Measurements from ENCODE around the gene LHFPL6. TPM values are rescaled to one million over a fixed set of nuclear protein-coding genes. Genes with fewer than 3 reads are reported as not detected.

The LHFPL6 gene
- total and polyA plus RNA-seq, 10 of the 15 experiments (the other 5 are each of a cell fraction or from before 2014, with no cell fraction given) = 0.11 to 4.6 (median 0.41) TPM

- H2AFZ ChIP-seq (ENCODE audit: control insufficient read depth, low read depth, low read length) = no peak overlapping the region
- FAIRE-seq (no peak), ATAC-seq (no peak), DNase-seq (ENCODE audit: low read depth, low spot score) (no peak)
- no peak overlapping the region for H3K27ac ChIP-seq (ENCODE audit: control insufficient read depth, insufficient read depth)
- CTCF ChIA-PET = interaction anchor here (0.7 kb wide), 1 partner anchor 20 kb away, joined by 3 read pairs; no protein-coding TSS in a partner anchor
- no peak overlapping the region for H3K4me2 ChIP-seq (ENCODE audit: control insufficient read depth, insufficient read depth)
- no peaks in the 10 kb centered on the region for H3K4me1 ChIP-seq (ENCODE audit: control insufficient read depth, insufficient read depth, low read length)
- TF ChIP-seq ZBED1 (IDR thresholded peaks at IDR 0.05; ENCODE audit: borderline replicate concordance) (no peak), STAT3 (IDR thresholded peaks at IDR 0.05; ENCODE audit: low read depth, low read length) (no peak), POU2F2 (IDR thresholded peaks at IDR 0.05; ENCODE audit: borderline replicate concordance, low read depth, low read length) (no peak), NFIC (IDR thresholded peaks at IDR 0.05; ENCODE audit: low read depth, low read length) (no peak)
- no peak overlapping the region for H3K4me3 ChIP-seq
- no peaks in the 10 kb centered on the region for H3K36me3 ChIP-seq (ENCODE audit: control insufficient read depth in 2 of 2, insufficient read depth in 2 of 2, low read length in 1 of 2)
- intact Hi-C loops (cut with micrococcal nuclease; ENCODE audit: unreplicated experiment) = no loop called here
- no peaks in the 10 kb centered on the region for H3K79me2 ChIP-seq (ENCODE audit: control insufficient read depth, insufficient read depth, low read length)
- in situ Hi-C loops (cut with MboI) = no loop called here
- SMC1A ChIA-PET (ENCODE audit: uncharacterized antibody, unreplicated experiment) = interaction anchor here (0.7 to 2.1 kb wide), 7 partner anchors 9 to 72 kb away, joined by 3 to 5 read pairs (median 3); no protein-coding TSS in a partner anchor
- H3K9me3 ChIP-seq (replicated peaks; ENCODE audit: control insufficient read depth, insufficient read depth, low read length) = no peaks in the 10 kb centered on the region
- no peaks in the 10 kb centered on the region for H4K20me1 ChIP-seq (ENCODE audit: control insufficient read depth, insufficient read depth)
- no peak overlapping the region for H3K9ac ChIP-seq (ENCODE audit: control insufficient read depth, insufficient read depth, low read length)
- no TSS peak for BruUV-seq (replicated peaks)
- POLR2A ChIA-PET = interaction anchor here (0.7 kb wide), 1 partner anchor 81 kb away, joined by 3 read pairs; no protein-coding TSS in a partner anchor
- H3K27me3 ChIP-seq (replicated peaks in 1 of 2; ENCODE audit: control insufficient read depth in 2 of 2, insufficient read depth in 2 of 2, low read length in 1 of 2) = no peaks in the 10 kb centered on the region
- RAD21 ChIA-PET (ENCODE audit: unreplicated experiment) = interaction anchor here (0.8 kb wide), 1 partner anchor 225 kb away, joined by 3 read pairs; no protein-coding TSS in a partner anchor
Measured at GRCh38 chr13:39483326-39483725, 119.7 kb downstream of the LHFPL6 start.

DNA sequence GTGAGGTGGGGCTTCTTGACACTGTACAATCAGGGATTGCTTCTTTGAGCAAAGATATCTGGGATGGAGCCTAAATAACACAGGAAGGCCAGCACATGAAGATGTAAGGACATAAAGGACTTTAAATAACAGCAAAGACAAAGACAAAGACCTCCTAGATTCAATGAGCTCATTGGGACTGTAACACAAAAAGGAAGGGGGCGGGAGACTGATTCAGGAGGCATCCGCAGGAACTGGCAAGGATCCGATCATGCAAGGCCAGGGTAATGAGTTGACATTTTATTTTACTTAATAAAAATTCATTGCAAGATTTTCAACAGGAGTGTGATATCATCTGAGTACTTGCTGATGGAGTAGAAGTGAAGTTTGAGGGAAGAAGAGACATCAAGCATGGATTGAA lies 121.5 kb downstream of the LHFPL6 start:
- Histone ChIP-seq H3K9ac (ENCODE audit: control insufficient read depth, insufficient read depth, low read length) (no peak overlapping the region), H3K27ac (ENCODE audit: control insufficient read depth, insufficient read depth) (no peak overlapping the region), H3K79me2 (ENCODE audit: control insufficient read depth, insufficient read depth, low read length) (no peaks in the 10 kb centered on the region), H3K4me2 (ENCODE audit: control insufficient read depth, insufficient read depth) (no peak overlapping the region), H3K4me3 (no peak overlapping the region), H3K27me3 (replicated peaks in 1 of 2; ENCODE audit: control insufficient read depth in 2 of 2, insufficient read depth in 2 of 2, low read length in 1 of 2) (no peaks in the 10 kb centered on the region), H3K4me1 (ENCODE audit: control insufficient read depth, insufficient read depth, low read length) (no peaks in the 10 kb centered on the region), H4K20me1 (ENCODE audit: control insufficient read depth, insufficient read depth) (no peaks in the 10 kb centered on the region), H2AFZ (ENCODE audit: control insufficient read depth, low read depth, low read length) (no peak overlapping the region), H3K36me3 (ENCODE audit: control insufficient read depth in 2 of 2, insufficient read depth in 2 of 2, low read length in 1 of 2) (no peaks in the 10 kb centered on the region), H3K9me3 (replicated peaks; ENCODE audit: control insufficient read depth, insufficient read depth, low read length) (no peaks in the 10 kb centered on the region)
- no peak for ATAC-seq
- intact Hi-C loops (cut with micrococcal nuclease; ENCODE audit: unreplicated experiment) = no loop called here
- TF ChIP-seq PAX8 (IDR thresholded peaks at IDR 0.05) (no peak), EGR1 (IDR thresholded peaks at IDR 0.05; ENCODE audit: borderline replicate concordance in 1 of 2, low read depth in 2 of 2, low read length in 2 of 2) (no peak), YY1 (IDR thresholded peaks at IDR 0.05; ENCODE audit: low read depth, low read length) (no peak), CREM (IDR thresholded peaks at IDR 0.05; ENCODE audit: low read depth) (no peak), MEF2A (IDR thresholded peaks at IDR 0.05; ENCODE audit: insufficient read depth, low read depth, low read length) (no peak)
- TF ChIP-seq, protein P1, sequence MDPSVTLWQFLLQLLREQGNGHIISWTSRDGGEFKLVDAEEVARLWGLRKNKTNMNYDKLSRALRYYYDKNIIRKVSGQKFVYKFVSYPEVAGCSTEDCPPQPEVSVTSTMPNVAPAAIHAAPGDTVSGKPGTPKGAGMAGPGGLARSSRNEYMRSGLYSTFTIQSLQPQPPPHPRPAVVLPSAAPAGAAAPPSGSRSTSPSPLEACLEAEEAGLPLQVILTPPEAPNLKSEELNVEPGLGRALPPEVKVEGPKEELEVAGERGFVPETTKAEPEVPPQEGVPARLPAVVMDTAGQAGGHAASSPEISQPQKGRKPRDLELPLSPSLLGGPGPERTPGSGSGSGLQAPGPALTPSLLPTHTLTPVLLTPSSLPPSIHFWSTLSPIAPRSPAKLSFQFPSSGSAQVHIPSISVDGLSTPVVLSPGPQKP (IDR thresholded peaks at IDR 0.05; ENCODE audit: low read depth, low read length) = no peak
- TF ChIP-seq, protein P2, sequence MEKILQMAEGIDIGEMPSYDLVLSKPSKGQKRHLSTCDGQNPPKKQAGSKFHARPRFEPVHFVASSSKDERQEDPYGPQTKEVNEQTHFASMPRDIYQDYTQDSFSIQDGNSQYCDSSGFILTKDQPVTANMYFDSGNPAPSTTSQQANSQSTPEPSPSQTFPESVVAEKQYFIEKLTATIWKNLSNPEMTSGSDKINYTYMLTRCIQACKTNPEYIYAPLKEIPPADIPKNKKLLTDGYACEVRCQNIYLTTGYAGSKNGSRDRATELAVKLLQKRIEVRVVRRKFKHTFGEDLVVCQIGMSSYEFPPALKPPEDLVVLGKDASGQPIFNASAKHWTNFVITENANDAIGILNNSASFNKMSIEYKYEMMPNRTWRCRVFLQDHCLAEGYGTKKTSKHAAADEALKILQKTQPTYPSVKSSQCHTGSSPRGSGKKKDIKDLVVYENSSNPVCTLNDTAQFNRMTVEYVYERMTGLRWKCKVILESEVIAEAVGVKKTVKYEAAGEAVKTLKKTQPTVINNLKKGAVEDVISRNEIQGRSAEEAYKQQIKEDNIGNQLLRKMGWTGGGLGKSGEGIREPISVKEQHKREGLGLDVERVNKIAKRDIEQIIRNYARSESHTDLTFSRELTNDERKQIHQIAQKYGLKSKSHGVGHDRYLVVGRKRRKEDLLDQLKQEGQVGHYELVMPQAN (conservative IDR thresholded peaks at IDR 0.05) = no peak
- 75% methylated on average over 3 of the region's 3 CpGs for WGBS (ENCODE audit: insufficient coverage, insufficient replicate concordance, low lambda C conversion rate, missing lambda C conversion rate)
- ChIA-PET CTCF (no interaction called here), RAD21 (ENCODE audit: unreplicated experiment) (no interaction called here), POLR2A (no interaction called here), SMC1A (ENCODE audit: uncharacterized antibody, unreplicated experiment) (no interaction called here)
- no peak for FAIRE-seq
- DNase-seq (ENCODE audit: low read depth, low spot score) = no peak
- BruUV-seq (replicated peaks) = no TSS peak
- in situ Hi-C loops (cut with MboI) = no loop called here
